ENCODE data around the gene LRRC4C. TPM values are rescaled to one million over a fixed set of nuclear protein-coding genes. Genes with fewer than 3 reads are reported as not detected.

LRRC4C gene
- total RNA-seq, 2 experiments from 2014 or later = not detected

DNA sequence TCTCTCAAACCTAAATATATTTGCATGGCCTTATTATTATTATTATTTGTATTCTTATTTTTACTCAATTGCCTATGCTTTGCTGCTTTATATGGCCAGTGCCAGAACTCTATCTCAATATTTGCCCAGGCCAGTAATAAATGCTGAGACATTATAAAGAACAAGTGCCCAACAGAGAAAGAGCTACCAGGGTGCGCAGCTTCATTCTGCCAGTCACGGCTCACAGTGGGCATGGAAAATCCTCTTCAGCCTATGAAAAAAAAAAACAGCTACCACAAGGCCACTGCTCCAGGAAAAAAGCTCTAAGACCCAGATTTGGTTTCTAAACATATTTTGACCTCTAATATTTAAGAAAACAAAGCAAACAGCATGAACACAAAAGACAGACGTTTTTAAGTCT lies 1223.6 kb downstream of the LRRC4C start:
- peaks cover 9% of the 10 kb centered on the region for H3K9me3 Mint-ChIP-seq
- no peak overlapping the region for H3K27ac Mint-ChIP-seq
- H3K36me3 ChIP-seq (ENCODE audit: insufficient read depth, low read length) = no peaks in the 10 kb centered on the region
- H3K27me3 Mint-ChIP-seq = no peaks in the 10 kb centered on the region
- H3K4me1 Mint-ChIP-seq (ENCODE audit: low read depth) = no peaks in the 10 kb centered on the region
- DNase-seq = no peak
- no peak overlapping the region for H3K4me3 Mint-ChIP-seq
- no peaks in the 10 kb centered on the region for H3K36me3 Mint-ChIP-seq (ENCODE audit: low read depth)
- ChIA-PET CTCF (interaction anchor here (0.6 kb wide), 1 partner anchor 133 kb away, joined by 4 read pairs; no protein-coding TSS in a partner anchor), POLR2A (no interaction called here)
- intact Hi-C loops (cut with DNase I, micrococcal nuclease) = no loop called here
- ATAC-seq (ENCODE audit: poor library complexity) = no peak
- no peaks in the 10 kb centered on the region for H3K27me3 ChIP-seq (ENCODE audit: control insufficient read depth in 1 of 2, insufficient read depth in 2 of 2, low read length in 2 of 2)
- TF ChIP-seq, protein P1, sequence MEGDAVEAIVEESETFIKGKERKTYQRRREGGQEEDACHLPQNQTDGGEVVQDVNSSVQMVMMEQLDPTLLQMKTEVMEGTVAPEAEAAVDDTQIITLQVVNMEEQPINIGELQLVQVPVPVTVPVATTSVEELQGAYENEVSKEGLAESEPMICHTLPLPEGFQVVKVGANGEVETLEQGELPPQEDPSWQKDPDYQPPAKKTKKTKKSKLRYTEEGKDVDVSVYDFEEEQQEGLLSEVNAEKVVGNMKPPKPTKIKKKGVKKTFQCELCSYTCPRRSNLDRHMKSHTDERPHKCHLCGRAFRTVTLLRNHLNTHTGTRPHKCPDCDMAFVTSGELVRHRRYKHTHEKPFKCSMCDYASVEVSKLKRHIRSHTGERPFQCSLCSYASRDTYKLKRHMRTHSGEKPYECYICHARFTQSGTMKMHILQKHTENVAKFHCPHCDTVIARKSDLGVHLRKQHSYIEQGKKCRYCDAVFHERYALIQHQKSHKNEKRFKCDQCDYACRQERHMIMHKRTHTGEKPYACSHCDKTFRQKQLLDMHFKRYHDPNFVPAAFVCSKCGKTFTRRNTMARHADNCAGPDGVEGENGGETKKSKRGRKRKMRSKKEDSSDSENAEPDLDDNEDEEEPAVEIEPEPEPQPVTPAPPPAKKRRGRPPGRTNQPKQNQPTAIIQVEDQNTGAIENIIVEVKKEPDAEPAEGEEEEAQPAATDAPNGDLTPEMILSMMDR (IDR thresholded peaks at IDR 0.05) = no peak
- no peak overlapping the region for H3K27ac ChIP-seq (ENCODE audit: low read depth in 1 of 2, low read length in 2 of 2)
- H3K4me3 ChIP-seq (ENCODE audit: low read length) = no peak overlapping the region
- peaks cover 0 to 4% of the 10 kb centered on the region in 2 experiments for H3K9me3 ChIP-seq (ENCODE audit: control insufficient read depth in 1 of 2, insufficient read depth in 1 of 2, low read length in 2 of 2)
- H3K4me1 ChIP-seq (ENCODE audit: insufficient read depth, low read length) = no peaks in the 10 kb centered on the region

DNA sequence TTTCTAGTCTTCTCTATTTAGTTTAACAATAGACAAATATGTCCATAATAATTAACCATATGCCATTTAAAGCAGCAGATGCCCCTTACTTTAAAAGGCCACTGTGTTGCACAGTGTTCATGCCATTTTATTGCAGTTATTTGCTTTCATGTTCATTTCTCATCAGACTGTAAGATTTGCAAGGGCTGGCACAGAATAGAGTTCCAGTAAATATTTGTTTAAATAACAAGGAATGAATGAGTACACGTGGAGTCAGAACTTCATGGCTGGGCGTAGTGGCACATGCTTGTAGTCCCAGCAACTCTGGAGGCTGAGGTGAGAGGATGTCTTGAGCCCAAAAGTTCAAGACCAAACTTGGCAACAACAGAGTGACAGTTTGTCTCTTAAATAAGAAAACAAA lies 1228.6 kb downstream of the LRRC4C start:
- peaks cover 0 to 4% of the 10 kb centered on the region in 2 experiments for H3K9me3 ChIP-seq (ENCODE audit: control insufficient read depth in 1 of 2, insufficient read depth in 1 of 2, low read length in 2 of 2)
- H3K27ac ChIP-seq (ENCODE audit: low read depth in 1 of 2, low read length in 2 of 2) = no peak overlapping the region
- no peaks in the 10 kb centered on the region for H3K4me1 ChIP-seq (ENCODE audit: insufficient read depth, low read length)
- no peaks in the 10 kb centered on the region for H3K27me3 ChIP-seq (ENCODE audit: control insufficient read depth in 1 of 2, insufficient read depth in 2 of 2, low read length in 2 of 2)
- Mint-ChIP-seq H3K4me3 (no peak overlapping the region), H3K27ac (no peak overlapping the region), H3K27me3 (no peaks in the 10 kb centered on the region), H3K4me1 (ENCODE audit: low read depth) (no peaks in the 10 kb centered on the region), H3K9me3 (peaks cover 3% of the 10 kb centered on the region), H3K36me3 (ENCODE audit: low read depth) (no peaks in the 10 kb centered on the region)
- H3K4me3 ChIP-seq (ENCODE audit: low read length) = no peak overlapping the region
- ChIA-PET POLR2A (no interaction called here), CTCF (no interaction called here)
- H3K36me3 ChIP-seq (ENCODE audit: insufficient read depth, low read length) = no peaks in the 10 kb centered on the region
- DNase-seq (no peak), ATAC-seq (ENCODE audit: poor library complexity) (no peak)
- intact Hi-C loops (cut with DNase I, micrococcal nuclease) = no loop called here
- TF ChIP-seq, protein P1 (IDR thresholded peaks at IDR 0.05) = no peak

DNA sequence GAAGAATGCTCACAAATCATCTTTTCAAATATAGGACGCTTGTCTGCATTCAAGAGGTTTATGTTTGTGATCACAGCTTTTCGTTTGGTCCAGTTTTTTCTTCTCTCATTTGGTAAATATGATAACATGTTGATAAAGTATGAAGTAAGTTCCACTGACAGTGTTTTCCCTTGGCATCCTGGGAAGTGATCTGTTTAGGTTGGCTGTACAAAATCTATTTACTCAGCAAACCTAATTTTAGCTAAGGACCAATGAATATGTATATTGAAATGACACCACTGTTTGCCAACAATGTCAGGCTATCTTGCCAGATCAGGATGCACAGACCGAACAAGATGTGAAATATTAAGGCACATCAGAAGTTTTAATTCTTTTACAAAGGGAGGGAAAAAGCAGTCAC lies 1230.8 kb downstream of the LRRC4C start:
- ChIA-PET CTCF (no interaction called here), POLR2A (no interaction called here)
- Mint-ChIP-seq H3K27me3 (no peaks in the 10 kb centered on the region), H3K4me3 (no peak overlapping the region), H3K36me3 (ENCODE audit: low read depth) (no peaks in the 10 kb centered on the region), H3K9me3 (peaks cover 1% of the 10 kb centered on the region), H3K4me1 (ENCODE audit: low read depth) (no peaks in the 10 kb centered on the region), H3K27ac (no peak overlapping the region)
- Histone ChIP-seq H3K27ac (ENCODE audit: low read depth in 1 of 2, low read length in 2 of 2) (no peak overlapping the region), H3K9me3 (ENCODE audit: control insufficient read depth in 1 of 2, insufficient read depth in 1 of 2, low read length in 2 of 2) (peaks cover 0 to 5% of the 10 kb centered on the region in 2 experiments), H3K36me3 (ENCODE audit: insufficient read depth, low read length) (no peaks in the 10 kb centered on the region), H3K4me1 (ENCODE audit: insufficient read depth, low read length) (no peaks in the 10 kb centered on the region), H3K27me3 (ENCODE audit: control insufficient read depth in 1 of 2, insufficient read depth in 2 of 2, low read length in 2 of 2) (no peaks in the 10 kb centered on the region), H3K4me3 (ENCODE audit: low read length) (no peak overlapping the region)
- intact Hi-C loops (cut with DNase I, micrococcal nuclease) = no loop called here
- ATAC-seq (ENCODE audit: poor library complexity) (no peak), DNase-seq (no peak)
- TF ChIP-seq, protein P1 (IDR thresholded peaks at IDR 0.05) = no peak

Data from CD4-positive, alpha-beta T cell (primary cell).